OCI-LY3 (cell line): Measurements from ENCODE around the gene AGAP1.

ENCODE experiments used
- H2AFZ ChIP-seq: fragments of 200-600, 300-600 bp; shearing (Covaris generic); 2 replicates; pipeline ENCODE4 v1.6.0; 2014; ENCODE audit warnings: antibody characterized with exemption, low read depth, low read length
- H3K27ac ChIP-seq: fragments of 200-600, 300-600 bp; sonication (generic); 2 replicates; pipeline ENCODE4 v1.5.1; 2014; ENCODE audit warnings: mild to moderate bottlenecking, low read length, moderate library complexity, mixed read lengths
- H3K27me3 ChIP-seq: fragments of 200-600, 300-600 bp; sonication (generic); 2 replicates; pipeline ENCODE4 v1.6.1; 2014; ENCODE audit warnings: low read depth, low read length, mixed read lengths
- H3K36me3 ChIP-seq: fragments of 200-600, 300-600 bp; sonication (generic); replicated peaks from 2 replicates; pipeline ENCODE3; 2014; ENCODE audit warnings: low read depth, low read length, mixed read lengths
- H3K4me1 ChIP-seq: fragments of 300-600, 200-600 bp; sonication (generic); 2 replicates; pipeline ENCODE4 v1.6.1; 2014; ENCODE audit warnings: low read length, mixed read lengths
- H3K4me2 ChIP-seq: fragments of 200-600, 300-600 bp; sonication (generic); 2 replicates; pipeline ENCODE4 v1.6.1; 2014; ENCODE audit warnings: low read length, mixed read lengths
- H3K4me3 ChIP-seq: fragments of 300-600, 200-600 bp; sonication (generic); 2 replicates; pipeline ENCODE4 v1.5.1; 2014; ENCODE audit warnings: antibody characterized with exemption, mild to moderate bottlenecking, low read length, moderate library complexity
- H3K79me2 ChIP-seq: fragments of 300-600, 200-600 bp; shearing (Covaris generic); 2 replicates; pipeline ENCODE4 v1.6.1; 2014; ENCODE audit warnings: mild to moderate bottlenecking, low read length, mixed read lengths
- H3K9ac ChIP-seq: fragments of 300-600, 200-600 bp; shearing (Covaris generic); 2 replicates; pipeline ENCODE4 v1.6.0; 2014; ENCODE audit warnings: mild to moderate bottlenecking, low read length, moderate library complexity
- H3K9me3 ChIP-seq: fragments of 200-600, 300-600 bp; shearing (Covaris generic); 2 replicates; pipeline ENCODE4 v1.6.1; 2014; ENCODE audit warnings: low read length, mixed read lengths; ENCODE audit not compliant: insufficient read depth
- H4K20me1 ChIP-seq: fragments of 200-600, 300-600 bp; sonication (generic); 2 replicates; pipeline ENCODE4 v1.6.1; 2016; ENCODE audit warnings: low read length, mixed read lengths; ENCODE audit not compliant: insufficient read depth
- CTCF ChIP-seq: fragments of 200-600, 300-600 bp; sonication (generic); IDR thresholded peaks from 2 replicates; pipeline ENCODE4 v1.5.1; 2014; ENCODE audit warnings: antibody characterized with exemption, low read length, low read depth
- EZH2phosphoT487 ChIP-seq: fragments of 200-600 bp; shearing (Covaris generic); IDR thresholded peaks from 2 replicates; pipeline ENCODE4 v1.6.1; 2018; ENCODE audit warnings: antibody characterized with exemption, mixed run types, low read depth

AGAP1 gene

DNA sequence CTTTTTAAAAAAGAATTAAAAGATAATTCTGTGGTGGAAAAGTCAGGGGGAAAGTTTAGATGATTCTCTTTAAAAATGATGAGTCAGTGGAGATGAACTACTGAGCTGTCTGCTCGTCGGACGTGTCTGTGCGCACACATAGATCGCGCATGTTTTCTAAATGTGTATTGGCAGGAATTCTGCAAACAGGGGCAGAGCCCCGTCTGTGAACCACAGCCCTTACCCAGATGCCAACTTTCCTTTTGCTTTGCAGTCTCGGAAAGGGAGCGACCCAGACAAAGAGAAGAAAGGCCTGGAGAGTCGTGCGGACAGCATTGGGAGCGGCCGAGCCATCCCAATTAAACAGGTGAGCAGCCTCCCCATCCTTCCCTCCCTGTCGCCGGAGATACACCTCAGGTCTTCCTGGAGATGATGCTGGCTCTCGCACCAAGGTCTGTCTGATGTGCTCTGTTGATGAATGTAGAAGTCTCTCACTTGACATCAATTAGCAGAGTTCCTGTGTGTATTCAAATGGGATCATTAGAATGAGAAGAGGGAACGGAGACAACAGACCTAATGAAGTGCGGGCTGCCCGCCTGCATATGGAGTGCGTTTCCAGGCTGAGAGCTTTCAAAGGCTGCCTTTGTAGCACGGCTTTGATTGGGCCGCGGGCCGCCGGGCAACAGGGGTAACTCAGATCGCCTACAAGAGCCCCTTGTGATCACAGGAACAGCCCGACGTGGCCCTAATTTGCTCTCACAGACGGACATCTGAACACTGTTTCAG is 313.3 kb downstream of the AGAP1 start:
- Histone ChIP-seq H3K79me2 (no peaks in the 10 kb centered on the region), H3K27ac (no peak overlapping the region), H3K9ac (no peak overlapping the region), H3K4me2 (no peak overlapping the region), H4K20me1 (no peaks in the 10 kb centered on the region), H3K4me3 (no peak overlapping the region), H3K27me3 (no peaks in the 10 kb centered on the region), H3K9me3 (no peaks in the 10 kb centered on the region), H2AFZ (no peak overlapping the region), H3K36me3 (no peaks in the 10 kb centered on the region), H3K4me1 (no peaks in the 10 kb centered on the region)
- TF ChIP-seq CTCF (no peak), EZH2phosphoT487 (no peak)

DNA sequence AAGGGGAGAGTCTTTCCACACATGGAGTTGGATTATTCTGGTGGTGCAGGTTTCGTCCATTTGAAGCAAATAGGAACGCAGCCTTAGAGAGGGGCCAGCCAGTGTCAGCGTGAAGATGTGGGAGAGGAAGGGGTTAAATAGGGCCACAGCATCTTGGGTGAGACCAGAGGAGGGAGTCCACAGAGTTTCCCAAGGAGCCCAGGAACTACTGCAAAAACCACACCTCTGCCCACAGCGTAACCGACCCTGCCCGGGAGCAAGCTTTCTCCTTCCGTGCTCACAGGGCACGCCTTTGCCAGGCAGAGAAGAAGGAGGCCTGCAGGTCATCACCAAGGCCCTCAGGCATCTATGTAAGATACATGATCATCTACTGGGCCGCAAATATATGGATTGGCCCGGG is 314.5 kb downstream of the AGAP1 start:
- Histone ChIP-seq H3K4me1 (no peaks in the 10 kb centered on the region), H3K36me3 (no peaks in the 10 kb centered on the region), H2AFZ (no peak overlapping the region)

DNA sequence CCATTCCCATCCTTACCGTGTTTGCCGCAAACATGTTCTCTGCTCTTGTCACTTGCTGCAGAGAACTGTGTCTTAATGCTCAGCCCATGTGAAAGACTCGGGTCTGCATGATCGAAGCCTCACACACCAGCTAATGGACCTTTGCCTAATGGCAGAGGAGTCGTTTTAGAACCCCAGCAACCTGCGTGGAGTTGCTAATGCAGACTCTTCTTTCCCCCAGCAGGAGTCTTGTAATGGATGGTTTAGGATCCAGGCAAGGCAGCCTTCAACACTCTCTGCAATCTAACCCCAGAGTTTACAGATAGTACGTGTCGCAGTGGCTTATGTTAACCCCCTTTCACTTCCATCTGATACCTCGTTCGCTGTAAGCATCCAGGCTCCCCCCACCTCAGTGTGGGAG is 316.4 kb downstream of the AGAP1 start:
- H3K79me2 ChIP-seq, result no peaks in the 10 kb centered on the region
- no peak overlapping the region for H3K4me3 ChIP-seq
- H3K9me3 ChIP-seq, result no peaks in the 10 kb centered on the region
- no peak overlapping the region for H2AFZ ChIP-seq
- TF ChIP-seq CTCF (no peak), EZH2phosphoT487 (no peak)
- H3K4me2 ChIP-seq, result no peak overlapping the region
- no peaks in the 10 kb centered on the region for H3K27me3 ChIP-seq
- no peaks in the 10 kb centered on the region for H4K20me1 ChIP-seq
- H3K27ac ChIP-seq, result no peak overlapping the region
- no peak overlapping the region for H3K9ac ChIP-seq
- no peaks in the 10 kb centered on the region for H3K4me1 ChIP-seq
- H3K36me3 ChIP-seq, result no peaks in the 10 kb centered on the region

More for the DNA sequence above, 314.5 kb downstream of the AGAP1 start:
- H3K27me3 ChIP-seq, result no peaks in the 10 kb centered on the region
- no peaks in the 10 kb centered on the region for H3K79me2 ChIP-seq
- no peaks in the 10 kb centered on the region for H3K9me3 ChIP-seq
- H3K9ac ChIP-seq, result no peak overlapping the region
- H3K27ac ChIP-seq, result no peak overlapping the region
- H3K4me2 ChIP-seq, result no peak overlapping the region
- TF ChIP-seq CTCF (no peak), EZH2phosphoT487 (no peak)
- H3K4me3 ChIP-seq, result no peak overlapping the region
- no peaks in the 10 kb centered on the region for H4K20me1 ChIP-seq

DNA sequence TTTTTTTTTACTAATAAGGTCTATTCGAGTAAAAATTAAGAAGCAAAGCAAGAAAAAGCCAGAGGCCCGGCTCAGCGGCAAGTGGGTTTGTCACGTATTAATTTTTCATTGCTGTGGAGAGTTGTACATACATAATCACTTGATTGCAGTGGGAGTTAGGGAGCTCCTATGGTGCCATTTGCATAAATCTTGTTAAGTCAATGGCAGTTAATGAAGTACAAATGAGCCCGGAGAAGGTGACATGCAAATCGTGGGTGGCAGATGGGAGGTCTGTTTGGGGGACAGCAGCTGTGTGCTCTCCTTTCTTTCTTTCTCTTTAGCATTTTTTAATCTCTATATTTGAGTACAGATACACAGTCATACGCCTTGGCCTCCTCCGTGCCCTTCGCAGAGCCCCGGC is 317.0 kb downstream of the AGAP1 start:
- no peak overlapping the region for H3K4me3 ChIP-seq
- H3K36me3 ChIP-seq, result no peaks in the 10 kb centered on the region
- no peak overlapping the region for H3K4me2 ChIP-seq
- no peaks in the 10 kb centered on the region for H3K9me3 ChIP-seq
- no peaks in the 10 kb centered on the region for H3K79me2 ChIP-seq
- no peak overlapping the region for H3K9ac ChIP-seq
- no peak overlapping the region for H3K27ac ChIP-seq
- H3K4me1 ChIP-seq, result no peaks in the 10 kb centered on the region
- no peak overlapping the region for H2AFZ ChIP-seq
- no peaks in the 10 kb centered on the region for H3K27me3 ChIP-seq
- TF ChIP-seq CTCF (no peak), EZH2phosphoT487 (no peak)
- no peaks in the 10 kb centered on the region for H4K20me1 ChIP-seq
